Kidney (tissue), 14 donors: ENCODE measurements around the gene TRAPPC11. TPM values are rescaled to one million over a fixed set of nuclear protein-coding genes. Genes with fewer than 3 reads are reported as not detected.

Experiments
- DNase-seq, 5 donors: peaks; one replicate each; pipeline ENCODE4 v3.0.0-alpha.2; 2013 to 2020
- FAIRE-seq: peaks from 2 replicates; lab custom pipeline; 2012; peaks lifted over from hg19 to GRCh38; lab: Jason Lieb, UNC
- H3K27ac ChIP-seq, 2 donors: one replicate each; pipeline ENCODE4 v1.7.0; 2013; ENCODE audit warnings: low read depth in 2 of 2, low read length in 2 of 2, inconsistent platforms in 1 of 2
- H3K27me3 ChIP-seq: one replicate; pipeline ENCODE4 v1.7.1; 2013; ENCODE audit warnings: low read length, inconsistent platforms; ENCODE audit not compliant: control insufficient read depth, insufficient read depth
- H3K36me3 ChIP-seq, 3 donors: one replicate each; pipeline versions ENCODE4 v1.7.0 to v1.7.1; 2013; ENCODE audit warnings: low read length in 3 of 3, control low read depth in 1 of 3, inconsistent platforms in 1 of 3; ENCODE audit not compliant: insufficient read depth in 3 of 3, control insufficient read depth in 2 of 3
- H3K4me1 ChIP-seq, 3 donors: one replicate each; pipeline versions ENCODE4 v1.7.0 to v1.7.1; 2013; ENCODE audit warnings: low read length in 3 of 3, inconsistent platforms in 1 of 3, low read depth in 1 of 3; ENCODE audit not compliant: control insufficient read depth in 2 of 3, insufficient read depth in 2 of 3
- H3K4me3 ChIP-seq, 3 donors: one replicate each; pipeline versions ENCODE4 v1.7.0 to v1.8.1; 2013; ENCODE audit warnings: low read length in 3 of 3, control low read depth in 1 of 3, inconsistent platforms in 1 of 3
- H3K9ac ChIP-seq, 3 donors: one replicate each; pipeline versions ENCODE4 v1.7.0 to v1.7.1; 2013; ENCODE audit warnings: low read length in 3 of 3, control low read depth in 1 of 3, inconsistent platforms in 1 of 3
- H3K9me3 ChIP-seq, 3 donors: one replicate each; pipeline versions ENCODE4 v1.7.0 to v1.7.1; 2013; ENCODE audit warnings: low read length in 3 of 3, control low read depth in 1 of 3, inconsistent platforms in 1 of 3; ENCODE audit not compliant: control insufficient read depth in 2 of 3, insufficient read depth in 1 of 3
- intact Hi-C: fragments of 100-400 bp; cut with DNase I; formaldehyde crosslinking; loops from one replicate; pipeline ENCODE4 v1.11.1; 2022
- polyA plus RNA-seq: library from polyadenylated mRNA; stranded (reverse); fragments of 350-450 nt; fragmentation: Illumina TruSeq; extraction: RNeasy Lipid Tissue Mini Kit (QIAGEN cat#74804); gene quantifications from one replicate; pipeline ENCODE4 v1.2.3, GENCODE V29; 2014; ENCODE audit warnings: low read depth, low replicate concordance; ENCODE audit not compliant: insufficient read depth
- total RNA-seq: library from RNA; stranded (reverse); fragmentation: NEBNext Ultra II Directional; extraction: Animal tissue kit (Norgen Biotek cat#: 25700); gene quantifications from one replicate; pipeline ENCODE4 v1.2.1, GENCODE V29; 2021
- TF ChIP-seq, protein P1 (sequence below): IDR thresholded peaks from 3 replicates; pipeline ENCODE4 v1.5.1; 2012; ENCODE audit warnings: mild to moderate bottlenecking, moderate library complexity, borderline replicate concordance; ENCODE audit not compliant: insufficient read depth; ENCODE audit errors: extremely low read depth
- donor health status: control.
- donor health status: control.
- donor health status: control.
- donor health status: control.
- donor health status: control.
- donor health status: DM: yes; HTN: yes; CAD: no.
- donor health status: Normal renal cell carcinoma (clear cell type).

Gene TRAPPC11
- total and polyA plus RNA-seq, 2 donors from 2014 or later = 13.8 to 43.1 TPM

DNA sequence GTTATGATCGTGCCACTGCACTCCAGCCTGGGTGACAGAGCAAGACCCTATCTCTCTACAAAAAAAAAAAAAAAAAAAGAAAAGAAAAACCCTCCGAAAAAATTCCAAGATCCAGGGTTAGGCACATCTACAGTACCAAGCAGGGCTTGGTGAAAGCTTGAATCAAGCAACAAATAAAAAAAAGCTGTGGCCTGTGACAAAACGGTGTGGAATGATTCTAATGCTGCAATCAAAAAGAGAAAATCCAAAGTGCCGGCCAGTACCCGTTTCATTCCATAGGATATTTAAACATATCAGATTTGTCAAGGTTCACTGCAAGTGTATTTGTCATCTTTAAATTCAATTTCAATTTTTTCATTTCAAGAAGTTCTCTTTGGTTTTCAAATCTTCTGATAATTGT, 20.7 kb upstream of the TRAPPC11 start:
- TF ChIP-seq, protein P1, sequence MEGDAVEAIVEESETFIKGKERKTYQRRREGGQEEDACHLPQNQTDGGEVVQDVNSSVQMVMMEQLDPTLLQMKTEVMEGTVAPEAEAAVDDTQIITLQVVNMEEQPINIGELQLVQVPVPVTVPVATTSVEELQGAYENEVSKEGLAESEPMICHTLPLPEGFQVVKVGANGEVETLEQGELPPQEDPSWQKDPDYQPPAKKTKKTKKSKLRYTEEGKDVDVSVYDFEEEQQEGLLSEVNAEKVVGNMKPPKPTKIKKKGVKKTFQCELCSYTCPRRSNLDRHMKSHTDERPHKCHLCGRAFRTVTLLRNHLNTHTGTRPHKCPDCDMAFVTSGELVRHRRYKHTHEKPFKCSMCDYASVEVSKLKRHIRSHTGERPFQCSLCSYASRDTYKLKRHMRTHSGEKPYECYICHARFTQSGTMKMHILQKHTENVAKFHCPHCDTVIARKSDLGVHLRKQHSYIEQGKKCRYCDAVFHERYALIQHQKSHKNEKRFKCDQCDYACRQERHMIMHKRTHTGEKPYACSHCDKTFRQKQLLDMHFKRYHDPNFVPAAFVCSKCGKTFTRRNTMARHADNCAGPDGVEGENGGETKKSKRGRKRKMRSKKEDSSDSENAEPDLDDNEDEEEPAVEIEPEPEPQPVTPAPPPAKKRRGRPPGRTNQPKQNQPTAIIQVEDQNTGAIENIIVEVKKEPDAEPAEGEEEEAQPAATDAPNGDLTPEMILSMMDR = no peak
- FAIRE-seq (no peak), DNase-seq (no peak)
- Histone ChIP-seq H3K27me3 (no peaks in the 10 kb centered on the region), H3K9me3 (no peaks in the 10 kb centered on the region), H3K36me3 (peaks cover 0 to 3% (median 0%) of the 10 kb centered on the region in 3 donors), H3K4me1 (peaks cover 0 to 2% (median 0%) of the 10 kb centered on the region in 3 donors), H3K9ac (no peak overlapping the region), H3K27ac (no peak overlapping the region), H3K4me3 (no peak overlapping the region)
- intact Hi-C loops = no loop called here

- Histone ChIP-seq H3K4me3 (no peak overlapping the region), H3K4me1 (peaks cover 0 to 2% (median 0%) of the 10 kb centered on the region in 3 donors), H3K27ac (no peak overlapping the region), H3K27me3 (no peaks in the 10 kb centered on the region), H3K36me3 (peaks cover 3 to 4% (median 3%) of the 10 kb centered on the region in 3 donors), H3K9me3 (no peaks in the 10 kb centered on the region), H3K9ac (no peak overlapping the region)
- intact Hi-C loops = no loop called here
- no peak for FAIRE-seq
- TF ChIP-seq, protein P1 = no peak
- no peak for DNase-seq
Observed at GRCh38 chr4:183639291-183639690, 19.8 kb upstream of the TRAPPC11 start.

DNA sequence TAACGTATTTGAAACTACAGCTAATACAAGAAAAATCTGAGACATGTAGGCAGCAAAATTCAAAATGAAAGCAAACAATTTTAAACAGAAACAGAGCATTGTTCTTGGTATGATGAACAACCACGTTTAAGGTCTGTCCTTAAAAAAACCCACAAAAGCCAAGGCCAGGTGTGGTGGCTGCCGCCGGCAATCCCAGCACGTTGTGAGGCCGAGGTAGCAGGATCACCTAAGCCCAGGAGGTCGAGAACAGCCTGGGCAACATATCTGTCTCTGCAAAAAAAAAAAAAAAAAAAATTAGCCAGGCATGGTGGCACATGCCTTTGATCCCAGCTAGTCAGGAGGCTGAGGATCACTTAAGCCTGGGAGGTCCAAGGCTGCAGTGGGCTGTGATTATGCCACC, 13.8 kb upstream of the TRAPPC11 start:
- Histone ChIP-seq H3K27me3 (no peaks in the 10 kb centered on the region), H3K4me3 (no peak overlapping the region), H3K9me3 (no peaks in the 10 kb centered on the region), H3K4me1 (no peaks in the 10 kb centered on the region), H3K27ac (no peak overlapping the region), H3K36me3 (peaks cover 3 to 20% (median 19%) of the 10 kb centered on the region in 3 donors), H3K9ac (no peak overlapping the region)
- TF ChIP-seq, protein P1 = no peak
- no peak for FAIRE-seq
- intact Hi-C loops = no loop called here
- no peak for DNase-seq

DNA sequence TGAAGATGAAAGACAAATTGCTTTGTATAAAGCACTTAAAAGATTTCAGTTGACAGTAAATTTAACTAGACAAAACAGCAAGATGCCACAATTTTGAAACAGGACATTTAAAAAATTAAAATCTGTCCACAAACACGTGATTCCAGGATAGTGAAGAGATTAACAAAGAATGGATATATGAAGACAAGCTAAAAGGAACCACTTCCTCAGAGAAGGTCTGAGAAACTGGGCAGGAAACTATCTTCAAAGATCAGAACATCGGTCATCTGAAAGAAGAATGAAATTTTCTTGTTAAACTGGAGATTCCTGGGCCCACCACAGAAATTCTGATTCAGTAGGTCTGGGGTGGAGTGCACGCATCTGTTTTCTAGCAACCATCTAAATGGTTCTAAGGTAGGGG, 1.5 kb upstream of the TRAPPC11 start:
- no peak for FAIRE-seq
- Histone ChIP-seq H3K4me1 (peaks cover 2 to 15% (median 2%) of the 10 kb centered on the region in 3 donors), H3K27me3 (no peaks in the 10 kb centered on the region), H3K36me3 (peaks cover 0 to 6% (median 0%) of the 10 kb centered on the region in 3 donors), H3K27ac (no peak overlapping the region), H3K4me3 (peak overlapping the region in 2 of 3 donors; percentile 72 to 95), H3K9me3 (no peaks in the 10 kb centered on the region), H3K9ac (peak overlapping the region in 1 of 3 donors; percentile 79)
- TF ChIP-seq, protein P1 = no peak
- intact Hi-C loops = no loop called here
- no peak for DNase-seq
